DMS79 (cell line): ENCODE results near the gene AP3S2.
"Not testable (repeated sequence)": the region's sequence is repeated elsewhere in the genome, so short reads cannot be mapped to it uniquely, and the experiment has no call there.

Source experiments
- DNase-seq: peaks from one replicate; lab custom pipeline; 2025; lab: John Stamatoyannopoulos, UW

Gene AP3S2

DNA sequence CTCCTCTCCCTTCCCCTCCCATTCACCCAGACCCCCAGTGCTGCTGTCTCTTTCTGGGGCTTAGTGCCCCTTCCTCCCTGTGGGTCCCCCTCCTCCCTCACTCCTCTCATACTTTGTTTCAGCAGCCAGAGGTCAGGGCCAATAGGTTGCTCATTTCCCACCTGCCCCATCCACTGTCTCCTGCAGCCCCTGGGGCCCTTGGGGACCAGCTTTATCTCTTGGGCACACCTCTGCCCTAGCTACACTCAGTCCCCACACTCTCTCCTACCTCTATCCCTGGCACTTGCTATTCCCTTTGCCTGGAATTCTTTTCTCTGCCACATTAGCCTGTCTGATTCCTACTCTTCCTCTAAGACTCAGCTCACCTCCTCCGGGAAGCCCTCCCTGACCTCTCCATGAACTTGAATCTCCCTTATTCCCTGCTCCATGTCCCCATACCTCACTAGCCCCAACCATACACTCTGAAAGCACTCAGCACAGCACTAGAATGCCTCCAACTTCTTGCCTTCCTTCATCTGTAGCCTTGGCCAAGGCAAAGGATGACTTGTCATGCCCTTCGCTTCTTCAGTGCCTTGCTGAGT, 93.8 kb downstream of the AP3S2 start:
- no peak for DNase-seq

DNA sequence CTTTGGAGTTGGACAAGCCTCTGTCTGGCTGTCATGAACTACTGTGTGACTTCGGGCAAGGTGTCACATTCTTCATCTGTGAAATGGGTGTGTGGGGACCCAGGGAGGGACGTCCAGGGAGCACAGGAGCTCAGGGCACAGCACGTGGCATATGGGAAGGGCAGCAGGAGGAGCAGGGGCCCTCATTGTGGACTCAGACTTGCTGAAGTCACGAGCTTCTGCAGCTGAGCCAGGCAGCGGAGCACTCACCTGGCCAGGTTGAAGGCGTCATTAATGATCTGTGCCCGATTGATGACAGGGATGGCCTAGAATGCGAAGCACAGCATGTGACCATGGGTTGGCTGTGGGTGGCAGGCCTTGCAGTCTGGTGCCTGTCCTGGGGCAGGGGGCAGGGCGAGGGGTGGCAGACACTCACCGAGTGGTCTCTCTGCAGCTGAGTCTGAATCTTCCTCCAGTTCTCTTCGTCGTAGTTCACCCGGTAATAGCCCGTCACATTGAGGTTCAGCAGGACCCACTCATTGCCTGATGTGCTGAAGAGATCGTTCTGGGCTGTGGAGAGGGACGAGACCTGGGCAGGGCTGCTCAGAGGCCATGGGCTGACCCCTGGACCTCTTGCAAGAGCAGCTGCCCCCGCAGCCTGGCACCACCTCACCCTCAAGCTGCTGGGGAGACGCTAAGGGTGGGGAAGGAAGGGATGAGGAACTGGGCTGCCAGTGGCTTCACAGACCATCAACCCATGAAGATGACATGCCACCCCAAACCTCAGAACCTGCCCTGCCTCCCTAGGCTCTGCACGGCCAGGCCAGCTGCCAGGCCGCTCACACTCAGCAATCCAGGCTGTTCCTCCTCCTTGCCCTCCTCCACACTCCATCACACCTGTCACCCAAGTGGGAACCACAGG, 94.5 kb downstream of the AP3S2 start:
- DNase-seq, result no peak

DNA sequence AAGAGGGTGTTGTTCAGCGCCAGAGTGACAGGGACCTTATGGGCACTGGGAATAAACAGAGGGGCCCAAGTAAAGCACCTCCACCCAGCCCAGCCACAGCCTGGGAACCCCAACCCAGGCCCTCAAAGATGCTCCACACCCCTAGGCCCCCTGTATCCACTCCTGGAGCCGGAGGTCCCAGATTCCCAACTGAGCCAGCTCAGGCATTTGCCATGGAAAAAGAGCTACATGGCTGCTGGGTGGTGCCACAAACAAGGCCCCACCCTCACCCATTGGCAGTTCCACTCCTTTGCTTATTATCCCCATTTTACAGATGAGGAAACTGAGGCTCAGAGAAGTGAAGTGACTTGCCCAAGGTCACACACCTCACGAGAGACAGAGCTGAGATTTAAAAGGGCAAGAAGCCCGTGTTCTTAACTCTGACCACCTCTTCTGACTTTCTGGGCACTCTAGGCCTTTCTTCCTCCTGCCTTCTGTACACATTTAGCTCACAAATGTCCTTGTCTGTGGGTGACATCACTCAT, 96.1 kb downstream of the AP3S2 start:
- no peak for DNase-seq

- no peak for DNase-seq
These were observed 97.8 kb downstream of the AP3S2 start for GRCh38 chr15:89795996-89796395.

DNA sequence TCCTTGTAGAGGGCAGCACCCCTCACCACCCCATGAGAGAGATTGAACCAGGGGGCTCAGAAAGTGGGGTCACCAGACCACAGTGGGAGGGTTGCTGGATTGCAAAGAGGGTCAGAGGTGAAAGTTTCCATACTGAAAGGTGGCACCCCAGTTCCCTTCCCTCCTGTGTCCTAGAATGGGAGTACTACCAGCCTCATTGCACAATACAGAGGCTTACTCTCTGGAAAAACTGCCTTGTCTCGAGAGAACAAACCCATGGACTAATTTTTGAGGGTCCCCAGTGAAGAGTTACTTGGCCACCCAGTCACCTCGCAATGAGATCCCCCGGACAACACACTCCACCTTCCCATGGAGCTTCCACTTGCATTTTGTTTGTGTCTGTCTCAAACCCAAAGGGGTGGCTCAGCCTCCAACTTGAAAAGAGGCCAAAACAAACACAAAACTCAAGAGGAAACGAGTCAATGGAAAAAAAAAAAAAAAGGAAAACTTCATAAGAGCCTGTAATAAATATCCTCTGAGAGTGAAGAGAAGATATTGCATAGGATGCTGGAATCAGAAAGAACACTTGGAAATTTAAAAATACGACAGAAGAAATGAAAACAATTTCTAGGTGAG, 99.1 kb downstream of the AP3S2 start:
- no peak for DNase-seq

- DNase-seq, result no peak
These were observed 101.5 kb downstream of the AP3S2 start for GRCh38 chr15:89792106-89792805.

GRCh38 chr15:89790661-89791060, 103.1 kb downstream of the AP3S2 start:
- DNase-seq, result no peak

DNA sequence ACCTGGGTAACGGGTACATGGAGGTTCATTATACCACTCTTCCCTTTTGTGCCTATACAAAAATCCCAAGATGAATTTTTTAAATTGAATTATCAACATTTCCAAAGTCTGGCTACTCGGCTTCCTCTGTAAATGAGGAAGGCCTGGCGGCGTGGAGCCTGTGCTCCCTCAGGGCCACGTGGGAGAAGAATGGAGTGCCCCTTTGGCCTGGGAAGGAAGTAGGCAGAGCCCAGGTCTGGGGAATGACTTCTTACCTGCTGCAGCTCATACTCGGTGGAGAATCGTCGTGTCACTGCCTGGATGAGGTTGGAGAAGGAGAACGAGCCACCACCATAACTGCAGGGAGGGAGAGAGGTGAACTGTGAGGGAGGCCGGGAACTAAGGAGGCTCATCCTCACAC, 103.6 kb downstream of the AP3S2 start:
- DNase-seq, result no peak

GRCh38 chr15:89788585-89788984, 105.2 kb downstream of the AP3S2 start:
- DNase-seq, result not testable (repeated sequence)

GRCh38 chr15:89787944-89788343, 105.8 kb downstream of the AP3S2 start:
- no peak for DNase-seq

- DNase-seq, result no peak
These were observed 108.0 kb downstream of the AP3S2 start for GRCh38 chr15:89785774-89786140.

DNA sequence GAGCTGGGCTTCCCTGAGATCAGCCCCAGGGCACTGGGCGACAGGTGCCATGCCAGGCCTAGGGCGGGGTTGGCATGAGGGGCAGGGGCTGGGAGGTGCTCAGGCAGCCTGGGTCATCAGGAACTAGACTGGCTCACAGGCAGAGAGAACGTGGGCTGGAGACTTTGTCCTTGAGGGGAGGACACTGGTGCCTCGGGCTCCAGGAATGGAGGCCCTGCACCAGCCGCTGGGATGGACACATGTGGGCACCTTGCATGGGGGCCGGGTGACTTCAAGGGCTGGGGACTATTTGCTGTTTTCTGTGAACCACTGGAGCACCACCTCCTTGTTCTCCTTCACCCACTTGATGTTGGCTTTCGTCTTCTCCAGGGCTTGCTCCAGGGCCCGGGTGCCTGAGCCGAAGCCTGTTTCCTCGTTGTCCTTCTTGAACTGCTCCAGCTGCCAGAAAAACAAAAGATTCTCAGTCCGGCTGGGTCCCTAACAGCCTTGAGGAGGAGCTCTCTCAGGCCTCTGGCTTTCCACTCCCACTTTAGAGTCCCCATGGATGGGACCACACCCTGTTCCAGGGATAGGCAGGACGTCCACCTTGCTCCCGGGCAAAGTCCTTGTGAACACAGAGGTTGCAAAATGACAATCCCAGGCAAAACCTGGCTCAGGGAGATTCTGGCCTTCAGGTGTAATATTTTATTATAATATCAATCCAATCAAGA, 108.6 kb downstream of the AP3S2 start:
- no peak for DNase-seq

DNA sequence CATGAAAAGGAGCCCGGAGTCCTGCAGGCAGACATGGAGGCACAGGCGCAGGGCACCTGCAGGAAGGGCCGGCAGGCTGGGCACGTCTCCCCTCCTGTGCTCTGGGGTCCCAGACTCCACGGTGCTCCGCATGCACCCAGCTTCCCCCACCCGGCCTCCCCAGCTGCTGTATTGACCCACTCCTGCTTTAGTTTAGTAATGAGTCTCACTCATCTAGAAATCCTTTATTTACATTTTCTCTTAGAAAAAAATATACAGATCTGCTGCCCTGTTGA, 109.2 kb downstream of the AP3S2 start:
- DNase-seq, result no peak

- DNase-seq, result no peak
These were observed 109.7 kb downstream of the AP3S2 start for GRCh38 chr15:89783861-89784685.

- no peak for DNase-seq
These were observed 110.5 kb downstream of the AP3S2 start for GRCh38 chr15:89783111-89783860.

DNA sequence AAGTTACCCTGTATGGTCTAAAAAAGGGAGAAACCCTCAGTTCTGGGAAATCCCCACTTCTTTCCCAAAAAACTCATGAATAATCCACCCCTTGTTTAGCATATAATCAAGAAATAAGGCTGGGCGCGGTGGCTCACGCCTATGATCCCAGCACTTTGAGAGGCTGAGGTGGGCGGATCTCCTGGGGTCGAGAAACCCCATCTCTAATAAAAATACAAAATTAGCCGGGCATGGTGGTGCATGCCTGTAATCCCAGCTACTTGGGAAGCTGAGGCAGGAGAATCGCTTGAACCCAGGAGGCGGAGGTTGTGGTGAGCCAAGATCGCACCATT, 111.2 kb downstream of the AP3S2 start:
- not testable (repeated sequence) for DNase-seq

GRCh38 chr15:89781891-89782618, 111.7 kb downstream of the AP3S2 start:
- DNase-seq, result no peak

- DNase-seq, result no peak
These were observed 112.7 kb downstream of the AP3S2 start for GRCh38 chr15:89781055-89781454.

DNA sequence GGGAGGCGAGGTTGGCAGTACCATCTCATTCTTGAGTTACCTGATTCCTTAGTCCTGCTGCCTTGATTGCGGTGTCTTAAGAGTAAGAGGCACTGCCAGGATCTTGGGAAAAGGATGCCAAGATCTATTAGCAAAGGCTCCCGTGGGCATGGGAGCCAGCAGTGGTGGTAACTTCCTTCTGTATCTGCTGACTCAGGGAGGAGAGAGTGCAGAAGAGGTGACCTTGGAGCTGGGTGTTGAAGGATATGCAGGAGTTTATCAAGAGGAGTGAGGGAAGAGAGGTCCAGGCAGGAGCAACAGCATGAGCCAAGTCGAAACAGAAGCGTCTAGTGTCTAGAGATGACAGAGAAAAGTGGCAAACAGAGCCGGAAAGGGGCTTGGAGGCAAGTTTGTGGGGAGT, 113.2 kb downstream of the AP3S2 start:
- DNase-seq, result no peak
